Inflammatory macrophage (primary cell): ENCODE data around the gene FUZ.

Experiments
- DNase-seq, 2 donors: peaks; one replicate each; pipeline ENCODE4 v3.0.0-alpha.2; 2020 to 2022
- total RNA-seq, 18 experiments: gene quantifications; one replicate each; lab custom pipeline; 2026; ENCODE audit warnings: mixed read lengths in 6 of 18, inconsistent platforms in 2 of 18; lab: John Stamatoyannopoulos, UW

FUZ gene, protein sequence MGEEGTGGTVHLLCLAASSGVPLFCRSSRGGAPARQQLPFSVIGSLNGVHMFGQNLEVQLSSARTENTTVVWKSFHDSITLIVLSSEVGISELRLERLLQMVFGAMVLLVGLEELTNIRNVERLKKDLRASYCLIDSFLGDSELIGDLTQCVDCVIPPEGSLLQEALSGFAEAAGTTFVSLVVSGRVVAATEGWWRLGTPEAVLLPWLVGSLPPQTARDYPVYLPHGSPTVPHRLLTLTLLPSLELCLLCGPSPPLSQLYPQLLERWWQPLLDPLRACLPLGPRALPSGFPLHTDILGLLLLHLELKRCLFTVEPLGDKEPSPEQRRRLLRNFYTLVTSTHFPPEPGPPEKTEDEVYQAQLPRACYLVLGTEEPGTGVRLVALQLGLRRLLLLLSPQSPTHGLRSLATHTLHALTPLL
- total RNA-seq, result 1.9 to 12.3 (median 6.9) reads per million in 18 experiments

GRCh38 chr19:49812997-49813861, at the start of gene FUZ:
Gene FUZ (minus strand): TSS chr19:49813292. CDS start chr19:49813106, 186 bp downstream.
- DNase-seq, result peak; percentile 99

DNA sequence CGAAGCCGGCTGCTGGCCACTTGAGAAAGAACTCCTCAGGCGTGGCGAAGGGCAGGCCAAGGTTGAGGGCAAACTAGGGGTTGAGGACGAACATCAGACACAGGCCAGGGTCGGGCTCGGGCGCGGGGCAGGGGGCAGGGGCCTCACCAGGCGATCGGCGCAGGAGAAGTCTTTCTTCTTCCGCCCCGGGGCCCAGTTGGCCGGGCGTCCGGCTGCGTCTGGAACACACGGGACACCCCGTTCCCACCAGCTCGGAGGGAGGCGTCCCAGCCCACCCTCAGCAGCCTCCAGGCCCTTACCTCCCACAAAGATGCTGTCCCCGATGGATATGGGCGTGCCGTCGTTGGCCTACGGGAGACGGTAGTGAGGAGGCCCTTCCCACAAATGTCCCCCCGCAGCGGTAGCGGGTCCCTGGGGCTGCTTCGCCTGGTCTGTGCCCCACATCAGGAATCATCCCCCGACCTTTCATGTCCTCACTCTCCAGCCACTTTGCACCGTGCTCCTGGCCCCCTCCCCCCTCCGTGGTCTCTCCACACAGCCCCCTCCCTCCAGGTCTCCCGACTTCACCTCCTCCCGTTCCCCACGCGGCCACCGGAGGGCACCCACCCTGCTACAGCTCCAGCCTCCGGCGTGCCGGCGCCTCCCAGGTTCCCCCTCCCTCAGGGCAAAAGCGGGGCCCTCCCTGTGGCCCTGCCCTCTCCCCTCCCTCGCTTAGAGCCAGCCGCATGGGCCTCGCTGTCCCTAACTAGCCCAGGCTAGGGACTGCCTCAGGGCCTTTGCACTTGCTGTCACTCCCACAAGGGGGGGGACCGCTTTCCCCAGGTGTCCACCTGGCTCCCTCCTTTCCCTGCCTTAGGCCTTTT, 49.5 kb upstream of the FUZ start:
- no peak for DNase-seq

GRCh38 chr19:49861541-49862378, 48.7 kb upstream of the FUZ start:
- DNase-seq, result no peak

- no peak for DNase-seq
These were observed 48.0 kb upstream of the FUZ start for GRCh38 chr19:49861107-49861506.

- no peak for DNase-seq
These were observed 47.4 kb upstream of the FUZ start for GRCh38 chr19:49860336-49861102.

GRCh38 chr19:49859682-49860335, 46.7 kb upstream of the FUZ start:
- DNase-seq, result no peak

GRCh38 chr19:49858088-49858985, 45.2 kb upstream of the FUZ start:
- no peak for DNase-seq

GRCh38 chr19:49857838-49858087, 44.7 kb upstream of the FUZ start:
- DNase-seq, result no peak

GRCh38 chr19:49857061-49857837, 44.2 kb upstream of the FUZ start:
- DNase-seq, result no peak

GRCh38 chr19:49856574-49857021, 43.5 kb upstream of the FUZ start:
- no peak for DNase-seq

- no peak for DNase-seq
These were observed 42.8 kb upstream of the FUZ start for GRCh38 chr19:49855676-49856573.

- no peak for DNase-seq
These were observed 42.2 kb upstream of the FUZ start for GRCh38 chr19:49855277-49855675.

GRCh38 chr19:49854378-49855263, 41.5 kb upstream of the FUZ start:
- no peak for DNase-seq

- no peak for DNase-seq
These were observed 40.8 kb upstream of the FUZ start for GRCh38 chr19:49853852-49854377.

DNA sequence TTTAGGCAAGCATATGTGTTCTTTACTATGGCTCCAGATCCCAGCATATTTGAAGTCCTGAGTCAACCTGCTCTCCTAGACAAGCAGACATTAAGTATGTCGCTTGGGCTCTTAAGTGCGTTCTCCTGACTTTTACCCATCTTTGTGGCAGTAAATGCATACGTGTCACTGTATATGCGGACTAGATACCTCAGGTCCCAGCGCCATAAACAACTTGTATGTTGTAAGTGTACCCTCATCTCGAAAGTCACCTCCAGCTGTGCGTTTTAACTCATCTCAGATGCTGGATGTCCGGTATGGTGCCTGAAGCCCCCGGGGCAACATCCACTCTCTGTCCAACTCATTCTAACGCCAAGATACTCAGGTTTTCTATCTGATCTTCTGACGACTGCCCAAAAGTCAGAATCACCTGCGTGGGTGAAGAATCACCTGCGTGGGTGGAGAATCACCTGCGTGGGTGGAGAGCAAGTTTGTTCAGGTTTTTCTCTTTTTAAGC, 39.6 kb upstream of the FUZ start:
- no peak for DNase-seq
